H1 (cell line): Measurements from ENCODE around the gene DDC. TPM values are rescaled to one million over a fixed set of nuclear protein-coding genes. Genes with fewer than 3 reads are reported as not detected.
A peak's percentile ranks its signal among the peaks of the same experiment; 100 is the strongest.

ENCODE experiments used
- CHD1 ChIP-seq: IDR thresholded peaks from 2 replicates; pipeline ENCODE4 v1.6.1; 2012; ENCODE audit warnings: low read depth, low read length, improper control_type of control experiment
- JUN ChIP-seq: IDR thresholded peaks from 2 replicates; pipeline ENCODE4 v1.6.1; 2011; ENCODE audit warnings: low read depth, mild to moderate bottlenecking, improper control_type of control experiment, low read length
- SAP30 ChIP-seq: fragments of 300-600 bp; sonication (generic); IDR thresholded peaks from 2 replicates; pipeline ENCODE4 v1.7.1; 2012; ENCODE audit warnings: low read length, moderate library complexity, mild to moderate bottlenecking, inconsistent platforms; ENCODE audit not compliant: insufficient read depth, insufficient replicate concordance
- SIRT6 ChIP-seq: IDR thresholded peaks from one replicate; pipeline ENCODE4 v1.7.1; 2012; ENCODE audit warnings: low read length, inconsistent platforms
- SIX5 ChIP-seq: IDR thresholded peaks from 2 replicates; pipeline ENCODE4 v1.6.1; 2011; ENCODE audit warnings: mild to moderate bottlenecking, low read depth, low read length
- SP1 ChIP-seq: IDR thresholded peaks from 2 replicates; pipeline ENCODE4 v1.6.1; 2011; ENCODE audit warnings: low read depth, low read length
- SP2 ChIP-seq: IDR thresholded peaks from 2 replicates; pipeline ENCODE4 v1.6.1; 2012; ENCODE audit warnings: mild to moderate bottlenecking, low read length, inconsistent platforms
- TEAD4 ChIP-seq: IDR thresholded peaks from 2 replicates; pipeline ENCODE4 v1.6.1; 2012; ENCODE audit warnings: low read depth, low read length, inconsistent platforms, mixed read lengths
- USF2 ChIP-seq: IDR thresholded peaks from 2 replicates; pipeline ENCODE4 v1.6.1; 2011; ENCODE audit warnings: low read length, improper control_type of control experiment
- YY1 ChIP-seq: IDR thresholded peaks from 2 replicates; pipeline ENCODE4 v1.6.1; 2011; ENCODE audit warnings: low read depth, mild to moderate bottlenecking, low read length
- polyA plus RNA-seq, 7 experiments: library from polyadenylated mRNA; depleted of rRNA in 3 of 7; stranded (reverse) in 5 of 7; unstranded in 2 of 7; fragments of >200 nt in 5 of 7; fragments of 200-250 nt in 2 of 7; gene quantifications; 1 replicate in 5 of 7; 2 replicates in 1 of 7; 4 replicates in 1 of 7; pipeline versions ENCODE4 v1.2.1 to v1.2.3, GENCODE V29; 2011 to 2013; ENCODE audit warnings: missing spikeins in 2 of 7, mixed read lengths in 2 of 7
- total RNA-seq: library from RNA; stranded (reverse); fragmentation: NEBNext Ultra II Directional; extraction: Animal tissue kit (Norgen Biotek cat#: 25700); gene quantifications from 2 replicates; pipeline ENCODE4 v1.2.1, GENCODE V29; 2021
- TF ChIP-seq, protein P1 (sequence below): IDR thresholded peaks from 2 replicates; pipeline ENCODE4 v1.6.1; 2012; ENCODE audit warnings: inconsistent platforms

The DDC gene
- total and polyA plus RNA-seq, 2 of the 8 experiments (the other 6 are each of a cell fraction or from before 2014, with no cell fraction given), result 0.05 TPM; not detected in 1

DNA sequence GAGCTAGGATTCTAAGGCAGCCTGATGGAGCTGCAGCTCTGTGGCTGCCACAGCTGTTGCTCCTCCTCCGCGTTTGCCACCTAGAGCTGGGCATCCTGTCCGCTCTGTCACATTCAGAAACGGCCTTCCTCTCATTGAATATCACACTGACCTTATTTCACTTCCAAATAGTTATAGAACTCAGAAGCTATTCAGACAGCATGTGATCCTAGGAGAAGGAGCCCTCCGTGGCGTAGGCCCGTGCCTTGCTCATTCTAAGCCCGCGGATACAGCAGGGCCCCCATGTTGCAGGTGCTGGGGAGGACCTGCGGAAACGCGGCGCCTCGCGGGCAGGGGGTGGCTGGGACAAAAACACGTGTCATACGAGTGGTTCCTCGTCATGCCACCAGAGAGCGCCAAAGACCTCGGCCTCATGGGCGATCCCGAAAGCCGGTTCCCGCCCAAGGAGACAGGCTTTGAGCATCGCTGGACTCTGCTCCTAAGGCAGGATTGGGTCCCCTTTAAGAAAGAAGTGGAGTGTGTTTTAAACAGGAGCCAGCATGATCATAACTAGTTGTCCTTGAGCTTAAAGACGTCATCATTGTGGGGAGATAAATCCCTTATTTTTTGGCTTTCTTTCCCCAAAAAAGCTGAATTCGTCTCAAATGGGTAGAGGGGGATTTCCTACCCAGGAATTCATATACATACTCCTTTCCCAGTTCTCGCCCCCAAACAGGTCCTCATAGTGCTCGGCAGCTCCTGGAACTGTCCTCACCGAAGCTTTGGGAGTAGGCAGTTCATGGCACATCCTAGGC is 97.2 kb downstream of the DDC start (continued):
- TF ChIP-seq SP2, result no peak
- no peak for TF ChIP-seq SIRT6
- no peak for TF ChIP-seq SP1
- 0 out of 2 replicates have a peak, but pooled peaks have one; percentile 44 for TF ChIP-seq YY1
- 0 out of 2 replicates have a peak, but pooled peaks have one; percentile 25 for TF ChIP-seq USF2
- TF ChIP-seq JUN, result no peak
- no peak for TF ChIP-seq CHD1
- TF ChIP-seq, protein P1, sequence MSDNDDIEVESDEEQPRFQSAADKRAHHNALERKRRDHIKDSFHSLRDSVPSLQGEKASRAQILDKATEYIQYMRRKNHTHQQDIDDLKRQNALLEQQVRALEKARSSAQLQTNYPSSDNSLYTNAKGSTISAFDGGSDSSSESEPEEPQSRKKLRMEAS, result peak; percentile 99
- no peak for TF ChIP-seq TEAD4
- TF ChIP-seq SIX5, result no peak
- TF ChIP-seq SAP30, result no peak
